GM23338 (cell line): ENCODE results near the gene TBC1D19.

Experiments
- CTCF ChIP-seq, 2 experiments: fragments of 200-600 bp in 1 of 2; sonication (generic) in 1 of 2; conservative IDR thresholded peaks; 2 replicates each; pipeline versions ENCODE4 v1.5.1 to v1.6.1; 2016 to 2017; ENCODE audit warnings: antibody characterized with exemption in 2 of 2, low read depth in 2 of 2, mild to moderate bottlenecking in 2 of 2, moderate library complexity in 1 of 2
- JUNB ChIP-seq: IDR thresholded peaks from one replicate; pipeline ENCODE4 v1.6.1; 2016; ENCODE audit warnings: antibody characterized with exemption; ENCODE audit not compliant: unreplicated experiment
- POLR2AphosphoS5 ChIP-seq: IDR thresholded peaks from 2 replicates; pipeline ENCODE4 v1.6.1; 2016; ENCODE audit warnings: antibody characterized with exemption, low read depth

DNA sequence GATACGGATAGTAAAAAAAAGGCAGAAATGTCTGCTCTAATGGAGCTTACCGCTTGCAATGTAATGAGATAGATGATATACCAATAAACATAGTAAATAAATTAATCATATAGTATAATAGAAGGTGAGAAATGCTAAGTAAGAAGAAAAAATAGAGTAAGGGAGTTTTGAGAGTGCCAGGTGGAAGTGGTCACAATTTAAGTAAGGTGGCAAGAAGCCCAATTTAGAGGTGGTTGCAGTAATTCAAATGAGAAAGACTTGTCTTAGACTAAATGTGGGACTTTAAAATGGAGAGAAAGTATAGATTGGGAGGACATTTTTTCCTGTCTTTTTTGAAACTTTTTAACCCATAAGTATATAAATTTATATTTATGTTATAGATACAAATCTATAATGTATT is 26.0 kb downstream of the TBC1D19 start:
- TF ChIP-seq JUNB: no peak
- no peak for TF ChIP-seq CTCF (conservative IDR thresholded peaks at IDR 0.05; ENCODE audit: low read depth in 2 of 2)
- no peak for TF ChIP-seq POLR2AphosphoS5
